Measurements from ENCODE around the gene KREMEN2. TPM values are rescaled to one million over a fixed set of nuclear protein-coding genes. Genes with fewer than 3 reads are reported as not detected.

KREMEN2 gene
- total and polyA plus RNA-seq, 9 of the 15 experiments (the other 6 are each of a cell fraction or from before 2014, with no cell fraction given): 0.04 to 7.7 (median 1.5) TPM; not detected in 1

- TF ChIP-seq ZHX1 (conservative IDR thresholded peaks at IDR 0.05; ENCODE audit: low read length): 0 out of 2 replicates have a peak, but pooled peaks have one; percentile 42
- TF ChIP-seq ZNF699 (CRISPR knock-in tag; IDR thresholded peaks at IDR 0.05; ENCODE audit: insufficient replicate concordance): no peak
- TF ChIP-seq FOXK1 (CRISPR knock-in tag; IDR thresholded peaks at IDR 0.05; ENCODE audit: borderline replicate concordance): no peak
- peak in 1 of 2 experiments; percentile 47; a peak in 1 of 4 replicates for TF ChIP-seq RCOR1 (IDR thresholded peaks at IDR 0.05; ENCODE audit: borderline replicate concordance in 1 of 2, low read depth in 2 of 2, low read length in 2 of 2)
- 0 out of 4 replicates have a peak, but pooled peaks of 1 of the 2 experiments have one; percentile 52 for TF ChIP-seq SIN3A (IDR thresholded peaks at IDR 0.05; ENCODE audit: borderline replicate concordance in 2 of 2, control insufficient read depth in 1 of 2, low read depth in 2 of 2, low read length in 2 of 2)
- peak; percentile 22 for TF ChIP-seq VEZF1 (CRISPR knock-in tag; IDR thresholded peaks at IDR 0.05)
- TF ChIP-seq CBX5 (IDR thresholded peaks at IDR 0.05; ENCODE audit: borderline replicate concordance, low read depth): no peak
- TF ChIP-seq YY1 (IDR thresholded peaks at IDR 0.05; ENCODE audit: borderline replicate concordance in 1 of 3, control insufficient read depth in 1 of 3, extremely low read depth in 1 of 3, insufficient read depth in 3 of 3, insufficient read length in 1 of 3, insufficient replicate concordance in 2 of 3, low read depth in 1 of 3, low read length in 2 of 3): peak in 2 of 3 experiments; percentile 22 to 27
- TF ChIP-seq RBFOX2 (IDR thresholded peaks at IDR 0.05; ENCODE audit: low read depth, low read length): peak; percentile 68
- peak; percentile 59; the same call in 1 of the 2 replicates for TF ChIP-seq MTA3 (IDR thresholded peaks at IDR 0.05; ENCODE audit: borderline replicate concordance)
- TF ChIP-seq HDAC1 (IDR thresholded peaks at IDR 0.05): peak in 1 of 2 experiments; percentile 31; a peak in 2 of 4 replicates
- peak; percentile 66 for TF ChIP-seq CTCFL (IDR thresholded peaks at IDR 0.05; ENCODE audit: borderline replicate concordance, insufficient read depth, low read depth, low read length, poor library complexity, severe bottlenecking)
- no peak for TF ChIP-seq POLR3G (IDR thresholded peaks at IDR 0.05; ENCODE audit: extremely low read depth, insufficient read length, insufficient replicate concordance)
- TF ChIP-seq E2F8 (IDR thresholded peaks at IDR 0.05; ENCODE audit: low read depth, partially characterized antibody): peak; percentile 61
- TF ChIP-seq HNRNPH1 (optimal IDR thresholded peaks at IDR 0.05; ENCODE audit: low read depth, low read length): no peak
Observed at GRCh38 chr16:3003582-3004270, 39.7 kb downstream of the KREMEN2 start (continued).

Data from K562 (cell line).